H1 (cell line): ENCODE measurements around the gene PLXNA4. TPM values are rescaled to one million over a fixed set of nuclear protein-coding genes. Genes with fewer than 3 reads are reported as not detected.

ENCODE experiments used
- CTCF ChIA-PET: fragments of 300-600 bp; sonication (Branson Sonifier 250); formaldehyde crosslinking; loops from one replicate; lab custom pipeline; 2021; ENCODE audit not compliant: partially characterized antibody; lab: Charles Lee
- POLR2A ChIA-PET: fragments of 300-600 bp; sonication (Branson Sonifier 250); formaldehyde crosslinking; loops from one replicate; lab custom pipeline; 2021; ENCODE audit warnings: inconsistent platforms; ENCODE audit not compliant: partially characterized antibody; lab: Charles Lee
- DNase-seq, 2 experiments: peaks; one replicate each; pipeline versions ENCODE4 v3.0.0 to v3.0.0-alpha.2; 2010 to 2022; ENCODE audit warnings: low spot score in 2 of 2, low read depth in 1 of 2, mixed read lengths in 1 of 2
- FAIRE-seq: peaks from 2 replicates; lab custom pipeline; 2011; peaks lifted over from hg19 to GRCh38; lab: Jason Lieb, UNC
- H2AFZ ChIP-seq: 2 replicates; pipeline ENCODE4 v1.8.1; 2012; ENCODE audit warnings: low read length, inconsistent platforms
- H2AK5ac ChIP-seq: 2 replicates; pipeline ENCODE4 v1.6.1; 2013; ENCODE audit warnings: low read depth, low read length
- H2BK120ac ChIP-seq: replicated peaks from 2 replicates; pipeline ENCODE3; 2013; ENCODE audit warnings: low read depth, low read length, inconsistent platforms
- H2BK12ac ChIP-seq: 2 replicates; pipeline ENCODE4 v1.6.1; 2013; ENCODE audit warnings: low read depth, low read length
- H2BK15ac ChIP-seq: 2 replicates; pipeline ENCODE4 v1.6.1; 2013; ENCODE audit warnings: low read length
- H2BK20ac ChIP-seq: 2 replicates; pipeline ENCODE4 v1.6.1; 2013; ENCODE audit warnings: low read length
- H2BK5ac ChIP-seq: 2 replicates; pipeline ENCODE4 v1.6.1; 2013; ENCODE audit warnings: low read depth, low read length
- H3K14ac ChIP-seq: 2 replicates; pipeline ENCODE4 v1.6.1; 2013; ENCODE audit warnings: inconsistent platforms; ENCODE audit not compliant: insufficient read length
- H3K18ac ChIP-seq: 2 replicates; pipeline ENCODE4 v1.6.1; 2013; ENCODE audit warnings: low read length; ENCODE audit errors: extremely low read depth
- H3K23ac ChIP-seq: 2 replicates; pipeline ENCODE4 v1.6.1; 2013; ENCODE audit warnings: inconsistent platforms; ENCODE audit not compliant: insufficient read length
- H3K23me2 ChIP-seq: 2 replicates; pipeline ENCODE4 v1.6.1; 2013; ENCODE audit warnings: low read depth, low read length
- H3K27ac ChIP-seq: 2 replicates; pipeline ENCODE4 v1.6.1; 2011; ENCODE audit warnings: low read depth, low read length, inconsistent platforms
- H3K27me3 ChIP-seq, 4 experiments: replicated peaks in 1 of 4; 1 replicate in 1 of 4; 2 replicates in 3 of 4; pipeline versions ENCODE4 v1.6.1 to v1.8.1; 2011 to 2013; ENCODE audit warnings: low read length in 3 of 4, mild to moderate bottlenecking in 3 of 4, inconsistent platforms in 2 of 4, mixed read lengths in 2 of 4, moderate library complexity in 1 of 4; ENCODE audit not compliant: control insufficient read depth in 3 of 4, insufficient read depth in 3 of 4; ENCODE audit errors: extremely low read depth in 1 of 4
- H3K36me3 ChIP-seq, 4 experiments: 2 replicates each; pipeline versions ENCODE4 v1.6.1 to v1.8.1; 2011 to 2013; ENCODE audit warnings: mild to moderate bottlenecking in 4 of 4, low read length in 3 of 4, moderate library complexity in 2 of 4, control low read depth in 1 of 4, inconsistent platforms in 1 of 4; ENCODE audit not compliant: insufficient read depth in 4 of 4, control insufficient read depth in 2 of 4
- H3K4ac ChIP-seq: replicated peaks from 2 replicates; pipeline ENCODE3; 2013; ENCODE audit warnings: low read length, low read depth, mixed read lengths, inconsistent platforms; ENCODE audit not compliant: insufficient read length
- H3K4me1 ChIP-seq, 4 experiments: replicated peaks in 1 of 4; 1 replicate in 1 of 4; 2 replicates in 3 of 4; pipeline versions ENCODE4 v1.6.1 to v1.8.1; 2011 to 2013; ENCODE audit warnings: low read length in 3 of 4, inconsistent platforms in 2 of 4, mixed read lengths in 1 of 4; ENCODE audit not compliant: insufficient read depth in 4 of 4, control insufficient read depth in 3 of 4
- H3K4me2 ChIP-seq, 2 experiments: 2 replicates each; pipeline versions ENCODE4 v1.6.1 to v1.8.1; 2011 to 2013; ENCODE audit warnings: low read depth in 2 of 2, low read length in 2 of 2, control low read depth in 1 of 2, inconsistent platforms in 1 of 2, mild to moderate bottlenecking in 1 of 2; ENCODE audit not compliant: insufficient read depth in 1 of 2
- H3K4me3 ChIP-seq, 4 experiments: fragments of 200-600, 300-600 bp in 1 of 4; sonication (generic), shearing (Covaris generic), sonication (Bioruptor Twin) in 1 of 4; 2 replicates each; pipeline versions ENCODE4 v1.5.1 to v1.8.1; 2011 to 2016; ENCODE audit warnings: low read length in 4 of 4, low read depth in 3 of 4, control low read depth in 2 of 4, inconsistent platforms in 2 of 4, mild to moderate bottlenecking in 2 of 4, mixed read lengths in 1 of 4, moderate library complexity in 1 of 4; ENCODE audit not compliant: insufficient read depth in 2 of 4; ENCODE audit errors: extremely low read depth in 1 of 4
- H3K56ac ChIP-seq: replicated peaks from 2 replicates; pipeline ENCODE3; 2013; ENCODE audit warnings: low read depth, mild to moderate bottlenecking, mixed read lengths, low read length, inconsistent platforms; ENCODE audit not compliant: insufficient read length
- H3K79me1 ChIP-seq: 2 replicates; pipeline ENCODE4 v1.6.1; 2013; ENCODE audit warnings: low read depth, low read length, control low read depth
- H3K79me2 ChIP-seq, 2 experiments: 2 replicates each; pipeline versions ENCODE4 v1.6.1 to v1.8.1; 2012 to 2013; ENCODE audit warnings: low read length in 2 of 2, mild to moderate bottlenecking in 2 of 2, inconsistent platforms in 1 of 2; ENCODE audit not compliant: insufficient read depth in 2 of 2, control insufficient read depth in 1 of 2
- H3K9ac ChIP-seq, 4 experiments: replicated peaks in 1 of 4; 1 replicate in 1 of 4; 2 replicates in 3 of 4; pipeline versions ENCODE4 v1.6.1 to v1.8.1; 2011 to 2013; ENCODE audit warnings: low read depth in 3 of 4, low read length in 3 of 4, control low read depth in 2 of 4, mild to moderate bottlenecking in 2 of 4, moderate library complexity in 2 of 4, inconsistent platforms in 1 of 4; ENCODE audit errors: extremely low read depth in 1 of 4
- H3K9me3 ChIP-seq, 2 experiments: 2 replicates each; pipeline versions ENCODE4 v1.6.1 to v1.8.1; 2012 to 2013; ENCODE audit warnings: mild to moderate bottlenecking in 2 of 2, moderate library complexity in 2 of 2, control low read depth in 1 of 2, inconsistent platforms in 1 of 2, low read depth in 1 of 2, low read length in 1 of 2, mixed read lengths in 1 of 2; ENCODE audit not compliant: insufficient read depth in 2 of 2
- H4K20me1 ChIP-seq, 2 experiments: replicated peaks in 1 of 2; 2 replicates each; pipeline versions ENCODE3 to v1.8.1; 2011 to 2013; ENCODE audit warnings: inconsistent platforms in 2 of 2, low read length in 2 of 2, mild to moderate bottlenecking in 1 of 2; ENCODE audit not compliant: insufficient read depth in 2 of 2, control insufficient read depth in 1 of 2
- H4K5ac ChIP-seq: 2 replicates; pipeline ENCODE4 v1.6.1; 2013; ENCODE audit warnings: low read length, low read depth, mixed read lengths, inconsistent platforms; ENCODE audit not compliant: insufficient read length
- H4K8ac ChIP-seq: 2 replicates; pipeline ENCODE4 v1.8.0; 2013; ENCODE audit warnings: mild to moderate bottlenecking, moderate library complexity, low read length, inconsistent platforms; ENCODE audit not compliant: insufficient read depth; ENCODE audit errors: extremely low read depth
- H4K91ac ChIP-seq: replicated peaks from 2 replicates; pipeline ENCODE3; 2013; ENCODE audit warnings: low read length, mixed read lengths, inconsistent platforms; ENCODE audit not compliant: insufficient read length
- ASH2L ChIP-seq: fragments of 200-600, 300-600 bp; sonication (generic); IDR thresholded peaks from one replicate; pipeline ENCODE4 v1.7.1; 2017; ENCODE audit warnings: low read length
- BACH1 ChIP-seq: IDR thresholded peaks from 2 replicates; pipeline ENCODE4 v1.6.1; 2012; ENCODE audit warnings: low read length, improper control_type of control experiment
- CBX8 ChIP-seq: fragments of 300-800, 300-1000 bp; sonication (generic); IDR thresholded peaks from 2 replicates; pipeline ENCODE4 v1.7.1; 2016; ENCODE audit warnings: low read depth, low read length, borderline replicate concordance
- CHD1 ChIP-seq: IDR thresholded peaks from 2 replicates; pipeline ENCODE4 v1.6.1; 2012; ENCODE audit warnings: low read depth, low read length, improper control_type of control experiment
- CHD2 ChIP-seq: IDR thresholded peaks from 2 replicates; pipeline ENCODE4 v1.6.1; 2012; ENCODE audit warnings: low read length, improper control_type of control experiment
- FOSL1 ChIP-seq: IDR thresholded peaks from 2 replicates; pipeline ENCODE4 v1.6.1; 2011; ENCODE audit warnings: mild to moderate bottlenecking, low read depth, low read length, moderate library complexity; ENCODE audit not compliant: insufficient read depth
- GTF2F1 ChIP-seq: IDR thresholded peaks from 2 replicates; pipeline ENCODE4 v1.6.1; 2012; ENCODE audit warnings: low read depth, low read length, improper control_type of control experiment, borderline replicate concordance
- KDM4A ChIP-seq: IDR thresholded peaks from one replicate; pipeline ENCODE4 v1.7.1; 2012; ENCODE audit warnings: low read depth, mild to moderate bottlenecking, moderate library complexity, low read length, inconsistent platforms; ENCODE audit not compliant: severe bottlenecking
- TAF7 ChIP-seq: optimal IDR thresholded peaks from 2 replicates; pipeline ENCODE3; 2011; ENCODE audit warnings: low read depth, mild to moderate bottlenecking, inconsistent platforms, low read length, moderate library complexity, borderline replicate concordance
- ZNF274 ChIP-seq: IDR thresholded peaks from 2 replicates; pipeline ENCODE4 v1.7.0; 2012; ENCODE audit warnings: low read length, borderline replicate concordance; ENCODE audit errors: extremely low read depth
- polyA plus RNA-seq, 7 experiments: library from polyadenylated mRNA; depleted of rRNA in 3 of 7; stranded (reverse) in 5 of 7; unstranded in 2 of 7; fragments of >200 nt in 5 of 7; fragments of 200-250 nt in 2 of 7; gene quantifications; 1 replicate in 5 of 7; 2 replicates in 1 of 7; 4 replicates in 1 of 7; pipeline versions ENCODE4 v1.2.1 to v1.2.3, GENCODE V29; 2011 to 2013; ENCODE audit warnings: missing spikeins in 2 of 7, mixed read lengths in 2 of 7
- total RNA-seq: library from RNA; stranded (reverse); fragmentation: NEBNext Ultra II Directional; extraction: Animal tissue kit (Norgen Biotek cat#: 25700); gene quantifications from 2 replicates; pipeline ENCODE4 v1.2.1, GENCODE V29; 2021
- TF ChIP-seq, protein P1 (sequence below): IDR thresholded peaks from 2 replicates; pipeline ENCODE4 v1.6.1; 2012; ENCODE audit warnings: inconsistent platforms

PLXNA4 gene
- total and polyA plus RNA-seq, 2 of the 8 experiments (the other 6 are each of a cell fraction or from before 2014, with no cell fraction given) = 0.76 to 0.79 TPM

GRCh38 chr7:132234711-132235110 lies 341.6 kb downstream of the PLXNA4 start:
- Histone ChIP-seq H4K5ac (no peak overlapping the region), H3K4ac (no peak overlapping the region), H4K20me1 (no peaks in the 10 kb centered on the region), H2BK120ac (no peak overlapping the region), H3K14ac (no peak overlapping the region), H2AK5ac (no peak overlapping the region), H3K36me3 (no peaks in the 10 kb centered on the region), H4K8ac (no peak overlapping the region), H3K79me1 (no peaks in the 10 kb centered on the region), H2BK15ac (no peak overlapping the region), H3K9ac (no peak overlapping the region), H3K56ac (no peak overlapping the region), H3K27ac (no peak overlapping the region), H2BK5ac (no peak overlapping the region), H3K4me3 (no peak overlapping the region), H3K4me2 (no peak overlapping the region; a peak in 1 of 4 replicates), H3K27me3 (no peaks in the 10 kb centered on the region), H2BK12ac (no peak overlapping the region), H3K23me2 (no peaks in the 10 kb centered on the region; the same call in 1 of the 2 replicates), H2AFZ (no peak overlapping the region), H3K79me2 (no peaks in the 10 kb centered on the region), H3K9me3 (no peaks in the 10 kb centered on the region), H3K18ac (no peak overlapping the region), H3K4me1 (peaks cover 0 to 7% (median 2%) of the 10 kb centered on the region in 4 experiments; a peak in 6 of 7 replicates), H3K23ac (no peak overlapping the region), H2BK20ac (no peak overlapping the region), H4K91ac (no peak overlapping the region)
- DNase-seq = no peak
- no peak for FAIRE-seq
- ChIA-PET POLR2A (no interaction called here), CTCF (interaction anchor here (0.7 to 4.4 kb wide), 4 partner anchors 10 to 24 kb away, joined by 3 to 17 read pairs (median 6); no protein-coding TSS in a partner anchor)
- TF ChIP-seq GTF2F1 = no peak
- TF ChIP-seq CHD1 = no peak
- TF ChIP-seq, protein P1, sequence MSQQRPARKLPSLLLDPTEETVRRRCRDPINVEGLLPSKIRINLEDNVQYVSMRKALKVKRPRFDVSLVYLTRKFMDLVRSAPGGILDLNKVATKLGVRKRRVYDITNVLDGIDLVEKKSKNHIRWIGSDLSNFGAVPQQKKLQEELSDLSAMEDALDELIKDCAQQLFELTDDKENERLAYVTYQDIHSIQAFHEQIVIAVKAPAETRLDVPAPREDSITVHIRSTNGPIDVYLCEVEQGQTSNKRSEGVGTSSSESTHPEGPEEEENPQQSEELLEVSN = no peak
- TF ChIP-seq ASH2L = no peak
- TF ChIP-seq ZNF274 = no peak
- no peak for TF ChIP-seq KDM4A
- no peak for TF ChIP-seq FOSL1
- TF ChIP-seq CBX8 = no peak
- TF ChIP-seq BACH1 = no peak
- TF ChIP-seq CHD2 = no peak
- no peak for TF ChIP-seq TAF7
